Suprapubic skin (tissue), 4 donors: ENCODE data around the gene MRPS26. TPM values are rescaled to one million over a fixed set of nuclear protein-coding genes. Genes with fewer than 3 reads are reported as not detected.

Experiments
- total RNA-seq, 4 donors: library from RNA; depleted of rRNA; stranded (reverse); fragments of >200 nt; gene quantifications; one replicate each; pipeline ENCODE4 v1.1.0, GENCODE V29; 2016

MRPS26 gene
- total RNA-seq, 4 donors from 2014 or later = 38.5 to 59.4 (median 53.7) TPM

Other genes with a start within 250 kb of the MRPS26 start
- 1 to 10 TPM; 1.5 to 5.1 (median 3.2) TPM for gene CPXM1, start 245.4 kb upstream of the MRPS26 start, total RNA-seq
- not detected for gene C20orf141, start 231.1 kb upstream of the MRPS26 start, total RNA-seq
- gene TMEM239, start 229.7 kb upstream of the MRPS26 start, total RNA-seq = 1 to 10 TPM in 1 of 4 donors, not detected in 3; 2.8 TPM
- 10 to 100 TPM in 3 of 4 donors, 1 to 10 TPM in 1; 8.0 to 31.1 (median 19.4) TPM for gene PCED1A, start 205.4 kb upstream of the MRPS26 start, total RNA-seq
- gene VPS16, start 205.3 kb upstream of the MRPS26 start, total RNA-seq = 10 to 100 TPM; 35.7 to 37.4 (median 36.1) TPM
- 10 to 100 TPM; 47.7 to 83.0 (median 73.4) TPM for gene PTPRA, start 172.6 kb upstream of the MRPS26 start, total RNA-seq
- gene GNRH2, start 2.4 kb upstream of the MRPS26 start, total RNA-seq = under 1 TPM in 2 of 4 donors, not detected in 2; 0.83 TPM
- 1 to 10 TPM in 1 of 4 donors, not detected in 3; 2.0 TPM for gene OXT, start 25.6 kb downstream of the MRPS26 start, total RNA-seq
- not detected for gene AVP, start 38.7 kb downstream of the MRPS26 start, total RNA-seq
- 10 to 100 TPM; 18.1 to 25.0 (median 20.6) TPM for gene FASTKD5, start 113.8 kb downstream of the MRPS26 start, total RNA-seq
- gene UBOX5, start 113.8 kb downstream of the MRPS26 start, total RNA-seq = 10 to 100 TPM; 10.5 to 11.6 (median 10.7) TPM
- 1 to 10 TPM; 4.8 to 9.3 (median 6.7) TPM for gene LZTS3, start 127.5 kb downstream of the MRPS26 start, total RNA-seq
- gene DDRGK1, start 158.6 kb downstream of the MRPS26 start, total RNA-seq = 100 to 1,000 TPM in 1 of 4 donors, 10 to 100 TPM in 3; 50.0 to 169 (median 55.6) TPM
- 10 to 100 TPM; 40.5 to 72.4 (median 53.6) TPM for gene ITPA, start 163.4 kb downstream of the MRPS26 start, total RNA-seq
- 10 to 100 TPM in 2 of 4 donors, 1 to 10 TPM in 2; 9.9 to 26.2 (median 15.3) TPM for gene SLC4A11, start 193.1 kb downstream of the MRPS26 start, total RNA-seq